NCI-H460 (cell line): ENCODE data around the gene GRIK1. TPM values are rescaled to one million over a fixed set of nuclear protein-coding genes. Genes with fewer than 3 reads are reported as not detected.
A peak's percentile ranks its signal among the peaks of the same experiment; 100 is the strongest.

ENCODE experiments used
- DNase-seq: peaks from one replicate; pipeline ENCODE4 v3.0.0-alpha.2; 2016; ENCODE audit warnings: low read depth; ENCODE audit errors: extremely low read depth
- total RNA-seq: library from RNA; depleted of rRNA; stranded (reverse); fragments of >200 nt; shearing (Covaris generic); gene quantifications from 2 replicates; pipeline ENCODE4 v1.2.3, GENCODE V29; 2014; rRNA removed

GRIK1 gene
- total RNA-seq, 1 experiment from 2014 or later: not detected

DNA sequence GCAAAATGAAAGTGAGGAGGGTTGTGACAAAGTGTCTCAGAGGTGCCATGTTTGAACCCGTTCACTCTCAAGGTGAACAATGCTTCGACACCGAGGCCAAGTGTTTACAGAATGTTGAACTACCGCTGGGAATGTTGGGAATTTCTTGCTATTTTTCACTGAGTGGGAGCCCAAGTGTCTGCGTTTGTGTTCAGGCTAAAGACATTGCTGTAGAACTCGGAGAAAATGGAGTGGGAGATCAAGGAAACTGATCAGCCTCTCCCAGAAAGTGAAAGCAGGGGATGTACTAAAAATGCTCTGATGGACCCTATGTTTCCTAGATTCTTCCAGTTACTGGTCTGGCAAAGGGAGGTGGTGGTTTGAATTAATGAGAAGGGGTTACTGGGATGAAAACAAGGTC, 433.6 kb downstream of the GRIK1 start:
- no peak for DNase-seq

DNA sequence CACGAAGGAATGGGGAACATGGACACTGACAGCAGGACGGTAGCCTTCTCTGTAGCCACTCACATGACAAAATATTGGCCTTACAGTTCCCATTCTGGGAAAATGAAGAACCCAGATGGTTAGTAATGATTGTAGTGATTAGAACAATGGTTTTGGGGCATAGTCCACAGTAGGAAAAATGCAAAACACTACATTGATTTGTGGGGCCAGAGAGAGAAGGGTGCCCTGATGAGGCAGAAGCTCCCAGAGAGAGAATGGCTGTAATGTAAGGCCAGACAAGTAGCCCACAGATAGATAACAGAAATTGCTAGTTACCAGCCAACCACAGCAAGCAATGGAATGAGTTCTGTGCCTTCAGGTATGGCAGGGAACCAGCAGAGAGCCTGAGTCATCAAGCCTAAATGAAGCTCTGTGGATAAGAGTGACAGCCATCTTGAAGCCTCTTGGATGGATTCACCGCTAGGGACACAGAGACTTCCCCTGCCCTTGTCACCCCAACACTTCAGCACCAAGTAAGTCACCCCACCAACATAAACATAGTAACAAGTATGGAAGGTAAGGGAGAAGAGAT, 435.0 kb downstream of the GRIK1 start:
- DNase-seq: no peak

DNA sequence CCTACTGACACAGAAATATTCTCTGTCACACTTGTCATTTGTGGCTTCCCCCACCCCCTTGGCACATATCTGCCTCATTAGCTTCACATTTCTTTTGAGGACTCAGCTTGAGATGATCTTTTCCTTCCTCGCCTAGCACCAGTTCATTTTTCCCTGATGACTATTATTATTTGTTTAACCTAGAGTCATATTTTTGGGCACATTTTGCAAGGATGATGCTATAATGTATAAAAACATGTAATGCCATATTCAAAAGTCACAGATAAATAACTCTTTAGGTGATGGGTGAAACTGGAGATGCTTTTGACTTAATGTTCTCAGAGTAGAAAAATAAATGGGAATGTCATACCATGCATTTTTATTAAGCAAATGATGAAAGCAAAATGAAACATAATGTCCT, 438.3 kb downstream of the GRIK1 start:
- DNase-seq: no peak

DNA sequence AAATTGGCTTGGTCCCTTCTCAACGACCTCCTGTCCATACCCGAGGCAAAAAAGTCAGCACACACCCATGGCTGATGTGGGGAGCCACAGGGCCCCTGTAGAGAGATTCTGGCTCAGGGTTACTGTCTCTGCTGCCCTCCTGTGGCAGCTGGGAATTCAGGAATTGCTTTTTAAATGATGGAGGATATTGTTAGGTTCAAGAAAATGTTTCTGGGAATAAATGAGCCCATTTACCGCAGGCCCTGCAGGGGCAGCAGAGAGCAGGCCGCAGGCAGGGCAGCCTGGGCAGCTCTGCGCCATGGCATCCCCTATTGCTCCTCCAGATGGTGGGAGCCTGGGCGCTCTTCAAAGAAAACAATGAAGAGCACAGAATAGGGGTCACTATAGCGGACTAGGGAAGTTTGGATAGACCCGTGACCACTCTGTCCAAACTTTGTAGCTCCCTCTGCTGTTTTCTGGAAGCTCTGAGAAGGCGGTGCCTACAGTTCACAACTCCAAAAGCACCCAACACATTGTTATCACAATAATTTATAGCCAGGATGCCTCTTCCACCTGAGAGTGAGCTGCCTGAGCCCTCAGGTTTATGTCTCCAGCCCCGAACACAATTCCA, 440.0 kb downstream of the GRIK1 start:
- peak; percentile 48 for DNase-seq

DNA sequence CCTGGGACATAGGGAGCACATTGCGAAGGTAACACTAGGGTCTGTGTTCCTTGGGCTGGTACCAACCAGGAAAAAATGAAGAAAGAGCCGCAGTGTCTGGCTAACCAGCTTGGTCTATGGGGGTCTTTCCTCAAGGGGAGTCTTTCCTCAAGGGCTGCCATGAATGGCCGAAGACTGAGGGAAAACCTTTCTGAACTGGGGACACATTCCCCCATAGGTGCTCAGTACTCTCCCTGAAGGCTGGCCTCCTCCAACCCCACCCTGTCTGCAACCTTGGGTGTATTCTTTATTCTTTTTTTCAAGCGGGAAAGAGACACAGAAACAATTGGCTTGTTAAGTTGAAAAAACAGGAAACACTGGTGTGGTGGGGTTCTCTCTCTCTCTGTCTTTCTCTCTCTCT, 440.6 kb downstream of the GRIK1 start:
- DNase-seq: no peak

DNA sequence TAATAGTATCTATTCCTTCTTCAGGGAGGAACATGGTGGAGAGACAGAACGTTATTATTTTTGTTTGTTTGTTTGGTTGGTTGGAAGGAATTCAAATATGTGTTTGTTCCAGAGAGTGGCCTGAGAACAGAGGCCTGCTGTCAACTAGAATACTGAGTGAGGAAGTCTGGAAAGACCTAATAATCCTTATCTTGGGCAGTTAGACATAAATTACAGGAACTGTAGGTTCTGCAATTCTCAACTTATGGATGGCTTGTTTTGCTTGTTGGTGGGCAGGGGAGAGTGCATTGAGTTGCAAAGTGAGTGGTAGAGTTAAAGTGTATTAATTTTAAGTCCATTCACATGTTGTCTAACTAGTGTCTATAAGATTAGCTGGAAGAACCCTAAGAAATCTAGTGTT, 443.5 kb downstream of the GRIK1 start:
- no peak for DNase-seq

DNA sequence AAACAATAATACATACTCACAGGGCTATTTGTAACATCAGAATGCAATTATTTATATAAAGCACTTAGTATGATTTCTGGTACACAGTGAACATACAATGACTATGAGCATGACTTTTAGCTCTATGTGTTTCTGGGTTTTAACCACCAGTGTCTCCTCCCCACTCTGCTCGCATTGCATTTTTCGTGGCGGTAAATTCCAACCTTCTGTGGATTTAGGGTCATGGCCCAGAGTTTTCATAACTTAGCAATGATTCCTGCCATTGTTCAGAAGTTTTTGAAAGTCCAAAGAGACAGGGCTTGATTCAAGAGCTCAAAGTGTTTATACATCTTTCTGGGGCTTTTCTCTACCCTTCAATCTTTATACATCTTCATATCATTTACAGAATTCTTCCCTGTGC, 449.8 kb downstream of the GRIK1 start:
- DNase-seq: no peak

DNA sequence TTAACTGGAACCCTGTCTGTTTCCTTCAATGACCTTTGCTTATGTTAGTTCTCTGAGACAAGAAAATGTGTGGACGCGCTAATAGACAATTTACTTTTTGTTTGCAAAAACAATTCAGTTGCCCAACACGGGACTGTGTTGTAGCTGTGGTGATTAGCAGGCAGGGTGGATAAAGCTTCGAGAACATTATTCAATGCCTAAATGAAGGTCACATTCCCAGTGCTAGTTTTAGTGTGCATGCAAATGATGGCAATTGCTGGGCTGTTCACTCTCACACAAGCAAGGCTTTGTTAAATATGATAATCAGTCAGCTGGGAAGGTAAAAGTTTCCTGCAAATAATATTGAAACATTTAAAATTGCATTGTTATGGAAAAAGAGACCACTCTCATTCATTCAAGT, 452.6 kb downstream of the GRIK1 start:
- no peak for DNase-seq

Other genes with a start within 250 kb of the GRIK1 start
- not detected in 2 replicates for gene CLDN17, start 226.8 kb upstream of the GRIK1 start, total RNA-seq